ENCODE results near the gene ZNF365.
"Not testable (repeated sequence)": the region's sequence is repeated elsewhere in the genome, so short reads cannot be mapped to it uniquely, and the experiment has no call there.

The ZNF365 gene

GRCh38 chr10:62378877-62379276, 4.7 kb downstream of the ZNF365 start:
- not testable (repeated sequence) for DNase-seq

GRCh38 chr10:62379394-62379793, 5.2 kb downstream of the ZNF365 start:
- DNase-seq, result peak; percentile 37 to 74

GRCh38 chr10:62380016-62380415, 5.8 kb downstream of the ZNF365 start:
- no peak for DNase-seq

GRCh38 chr10:62381385-62382102, 7.4 kb downstream of the ZNF365 start:
- DNase-seq, result peak; percentile 58 to 67

- DNase-seq, result no peak
These were observed 8.7 kb downstream of the ZNF365 start for GRCh38 chr10:62382831-62383230.

- no peak for DNase-seq
These were observed 9.9 kb downstream of the ZNF365 start for GRCh38 chr10:62384057-62384446.

- DNase-seq, result no peak
These were observed 10.4 kb downstream of the ZNF365 start for GRCh38 chr10:62384447-62385081.

- DNase-seq, result no peak
These were observed 12.5 kb downstream of the ZNF365 start for GRCh38 chr10:62386356-62387320.

GRCh38 chr10:62388328-62388727, 14.2 kb downstream of the ZNF365 start:
- peak in 1 of 2 donors; percentile 59 for DNase-seq

- DNase-seq, result no peak
These were observed 16.5 kb downstream of the ZNF365 start for GRCh38 chr10:62390497-62391176.

- no peak for DNase-seq
These were observed 19.1 kb downstream of the ZNF365 start for GRCh38 chr10:62393237-62393636.

- DNase-seq, result no peak
These were observed 20.4 kb downstream of the ZNF365 start for GRCh38 chr10:62394556-62395018.

GRCh38 chr10:62395892-62396291, 21.7 kb downstream of the ZNF365 start:
- DNase-seq, result no peak

- DNase-seq, result no peak
These were observed 22.7 kb downstream of the ZNF365 start for GRCh38 chr10:62396864-62397263.

- no peak for DNase-seq
These were observed 25.0 kb downstream of the ZNF365 start for GRCh38 chr10:62399211-62399610.

- no peak for DNase-seq
These were observed 28.3 kb downstream of the ZNF365 start for GRCh38 chr10:62402508-62402907.

- DNase-seq, result not testable (repeated sequence)
These were observed 36.4 kb downstream of the ZNF365 start for GRCh38 chr10:62410528-62410927.

- not testable (repeated sequence) for DNase-seq
These were observed 36.8 kb downstream of the ZNF365 start for GRCh38 chr10:62410934-62411333.

GRCh38 chr10:62413048-62413447, 38.9 kb downstream of the ZNF365 start:
- DNase-seq, result no peak

- no peak for DNase-seq
These were observed 39.5 kb downstream of the ZNF365 start for GRCh38 chr10:62413652-62414051.

- DNase-seq, result no peak
These were observed 40.2 kb downstream of the ZNF365 start for GRCh38 chr10:62414359-62414758.

- DNase-seq, result no peak
These were observed 48.0 kb downstream of the ZNF365 start for GRCh38 chr10:62422068-62422590.
